CD4-positive, CD25-positive, alpha-beta regulatory T cell (primary cell): Measurements from ENCODE around the gene SOX6. TPM values are rescaled to one million over a fixed set of nuclear protein-coding genes. Genes with fewer than 3 reads are reported as not detected.

ENCODE experiments used
- ATAC-seq, 2 donors: fragments of 150-1000 bp; cut with Tn5 transposase; one replicate each; pipeline ENCODE4 v1.10.0; 2021; ENCODE audit warnings: low read depth in 2 of 2, moderate number of reproducible peaks in 2 of 2, moderate library complexity in 1 of 2
- DNase-seq, 3 donors: peaks; one replicate each; pipeline versions ENCODE4 v3.0.0 to v3.0.0-alpha.2; 2012 to 2022; ENCODE audit warnings: mixed read lengths in 1 of 3
- H3K27ac ChIP-seq: one replicate; pipeline ENCODE4 v1.7.0; 2013; ENCODE audit warnings: mild to moderate bottlenecking, low read length; ENCODE audit not compliant: insufficient read depth, poor library complexity, severe bottlenecking
- H3K27me3 ChIP-seq: one replicate; pipeline ENCODE4 v1.7.0; 2013; ENCODE audit warnings: low read length; ENCODE audit not compliant: control insufficient read depth, insufficient read depth
- H3K36me3 ChIP-seq: one replicate; pipeline ENCODE4 v1.7.0; 2013; ENCODE audit warnings: mild to moderate bottlenecking, low read length, moderate library complexity; ENCODE audit not compliant: control insufficient read depth, insufficient read depth
- H3K4me1 ChIP-seq: 2 replicates; pipeline ENCODE4 v1.7.0; 2013; ENCODE audit warnings: mild to moderate bottlenecking, low read length; ENCODE audit not compliant: insufficient read depth, control insufficient read depth, poor library complexity, severe bottlenecking
- H3K4me3 ChIP-seq: one replicate; pipeline ENCODE4 v1.7.0; 2013; ENCODE audit warnings: low read depth, mild to moderate bottlenecking, low read length, moderate library complexity
- H3K9me3 ChIP-seq, 2 experiments: 1 replicate in 1 of 2; 2 replicates in 1 of 2; pipeline ENCODE4 v1.7.0; 2013; ENCODE audit warnings: low read length in 2 of 2, mild to moderate bottlenecking in 1 of 2, moderate library complexity in 1 of 2; ENCODE audit not compliant: control insufficient read depth in 2 of 2
- H3K27ac Mint-ChIP-seq, 3 donors: one replicate each; pipeline ENCODE4 v1.8.0; 2020 to 2022; ENCODE audit warnings: mild to moderate bottlenecking in 3 of 3, mixed read lengths in 3 of 3, moderate library complexity in 2 of 3
- H3K27me3 Mint-ChIP-seq: one replicate; pipeline ENCODE4 v1.8.0; 2022; ENCODE audit warnings: mild to moderate bottlenecking, mixed read lengths
- H3K36me3 Mint-ChIP-seq: one replicate; pipeline ENCODE4 v1.8.0; 2020; ENCODE audit warnings: mixed read lengths
- H3K4me1 Mint-ChIP-seq, 4 donors: one replicate each; pipeline ENCODE4 v1.8.0; 2020 to 2022; ENCODE audit warnings: mixed read lengths in 4 of 4, mild to moderate bottlenecking in 1 of 4
- H3K4me3 Mint-ChIP-seq, 4 donors: one replicate each; pipeline ENCODE4 v1.8.0; 2020 to 2022; ENCODE audit warnings: mild to moderate bottlenecking in 4 of 4, mixed read lengths in 4 of 4, moderate library complexity in 3 of 4
- H3K9me3 Mint-ChIP-seq, 7 donors: one replicate each; pipeline ENCODE4 v1.8.0; 2020 to 2022; ENCODE audit warnings: mixed read lengths in 7 of 7, mild to moderate bottlenecking in 3 of 7, moderate library complexity in 2 of 7
- polyA plus RNA-seq, 4 donors: library from polyadenylated mRNA; unstranded; fragments of 300-500 nt; fragmentation: Illumina TruSeq; gene quantifications; one replicate each; pipeline ENCODE4 v1.2.3, GENCODE V29; 2021
- total RNA-seq: library from RNA; stranded (reverse); gene quantifications from one replicate; pipeline ENCODE4 v1.2.3, GENCODE V29; 2022

Gene SOX6
- total and polyA plus RNA-seq, 5 donors from 2014 or later, result 0.05 TPM; not detected in 4

GRCh38 chr11:15993345-15993744, 363.0 kb downstream of the SOX6 start:
- H3K4me3 Mint-ChIP-seq, result no peak overlapping the region
- Histone ChIP-seq H3K27me3 (no peaks in the 10 kb centered on the region), H3K9me3 (no peaks in the 10 kb centered on the region), H3K4me1 (no peaks in the 10 kb centered on the region), H3K27ac (no peak overlapping the region), H3K4me3 (no peak overlapping the region), H3K36me3 (no peaks in the 10 kb centered on the region)
- peaks cover 4% of the 10 kb centered on the region for H3K27me3 Mint-ChIP-seq
- peaks cover 0 to 6% (median 0%) of the 10 kb centered on the region in 7 donors for H3K9me3 Mint-ChIP-seq
- no peaks in the 10 kb centered on the region for H3K4me1 Mint-ChIP-seq
- no peak for ATAC-seq
- DNase-seq, result no peak
- H3K27ac Mint-ChIP-seq, result no peak overlapping the region
- no peaks in the 10 kb centered on the region for H3K36me3 Mint-ChIP-seq

- no peak overlapping the region for H3K4me3 Mint-ChIP-seq
- H3K36me3 ChIP-seq, result no peaks in the 10 kb centered on the region
- H3K4me1 Mint-ChIP-seq, result no peaks in the 10 kb centered on the region
- no peaks in the 10 kb centered on the region for H3K27me3 ChIP-seq
- peaks cover 0 to 5% (median 0%) of the 10 kb centered on the region in 7 donors for H3K9me3 Mint-ChIP-seq
- no peaks in the 10 kb centered on the region for H3K4me1 ChIP-seq
- H3K36me3 Mint-ChIP-seq, result no peaks in the 10 kb centered on the region
- no peaks in the 10 kb centered on the region for H3K9me3 ChIP-seq
- DNase-seq, result no peak
- H3K27me3 Mint-ChIP-seq, result peaks cover 4% of the 10 kb centered on the region
- no peak overlapping the region for H3K27ac Mint-ChIP-seq
- no peak overlapping the region for H3K4me3 ChIP-seq
- no peak for ATAC-seq
- H3K27ac ChIP-seq, result no peak overlapping the region
Measured at GRCh38 chr11:15991215-15991614, 365.1 kb downstream of the SOX6 start.

GRCh38 chr11:15989685-15990084, 366.7 kb downstream of the SOX6 start:
- Mint-ChIP-seq H3K27me3 (peaks cover 4% of the 10 kb centered on the region), H3K4me1 (no peaks in the 10 kb centered on the region), H3K36me3 (no peaks in the 10 kb centered on the region), H3K4me3 (no peak overlapping the region), H3K27ac (no peak overlapping the region), H3K9me3 (peaks cover 0 to 4% (median 0%) of the 10 kb centered on the region in 7 donors)
- H3K27me3 ChIP-seq, result no peaks in the 10 kb centered on the region
- ATAC-seq, result no peak
- H3K4me1 ChIP-seq, result no peaks in the 10 kb centered on the region
- H3K9me3 ChIP-seq, result no peaks in the 10 kb centered on the region
- H3K36me3 ChIP-seq, result no peaks in the 10 kb centered on the region
- no peak for DNase-seq
- H3K4me3 ChIP-seq, result no peak overlapping the region
- H3K27ac ChIP-seq, result no peak overlapping the region

DNA sequence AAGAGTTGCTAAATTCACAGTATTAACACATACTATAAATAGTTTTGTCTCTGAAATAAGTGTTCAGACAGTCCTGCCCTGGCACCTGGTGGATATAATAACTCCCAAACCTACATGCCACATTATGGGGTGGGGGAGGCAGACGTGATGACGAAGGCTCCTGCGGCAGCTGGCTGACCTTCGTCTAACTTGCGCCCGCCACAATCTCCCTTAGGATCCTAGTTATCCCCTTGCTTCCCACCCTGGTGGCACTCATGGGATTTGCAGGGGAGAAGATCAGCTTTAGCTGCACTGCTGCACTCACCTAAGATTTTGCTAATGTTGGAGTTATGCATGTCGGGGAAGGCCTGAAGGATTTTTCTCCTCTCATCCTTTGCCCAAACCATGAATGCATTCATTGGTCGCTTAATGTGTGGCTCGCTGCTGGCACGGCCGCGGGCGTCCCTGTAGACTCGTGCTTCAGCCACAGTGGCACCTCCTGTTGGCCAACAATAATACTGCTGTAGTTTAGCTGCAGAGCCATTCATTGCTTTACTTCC, 367.6 kb downstream of the SOX6 start:
- Mint-ChIP-seq H3K36me3 (no peaks in the 10 kb centered on the region), H3K4me1 (no peaks in the 10 kb centered on the region), H3K27ac (no peak overlapping the region), H3K4me3 (no peak overlapping the region), H3K27me3 (no peaks in the 10 kb centered on the region), H3K9me3 (peaks cover 0 to 2% (median 0%) of the 10 kb centered on the region in 7 donors)
- DNase-seq (no peak), ATAC-seq (no peak)
- no peaks in the 10 kb centered on the region for H3K36me3 ChIP-seq
- H3K4me1 ChIP-seq, result no peaks in the 10 kb centered on the region
- no peak overlapping the region for H3K27ac ChIP-seq
- H3K9me3 ChIP-seq, result no peaks in the 10 kb centered on the region
- no peak overlapping the region for H3K4me3 ChIP-seq
- H3K27me3 ChIP-seq, result no peaks in the 10 kb centered on the region

DNA sequence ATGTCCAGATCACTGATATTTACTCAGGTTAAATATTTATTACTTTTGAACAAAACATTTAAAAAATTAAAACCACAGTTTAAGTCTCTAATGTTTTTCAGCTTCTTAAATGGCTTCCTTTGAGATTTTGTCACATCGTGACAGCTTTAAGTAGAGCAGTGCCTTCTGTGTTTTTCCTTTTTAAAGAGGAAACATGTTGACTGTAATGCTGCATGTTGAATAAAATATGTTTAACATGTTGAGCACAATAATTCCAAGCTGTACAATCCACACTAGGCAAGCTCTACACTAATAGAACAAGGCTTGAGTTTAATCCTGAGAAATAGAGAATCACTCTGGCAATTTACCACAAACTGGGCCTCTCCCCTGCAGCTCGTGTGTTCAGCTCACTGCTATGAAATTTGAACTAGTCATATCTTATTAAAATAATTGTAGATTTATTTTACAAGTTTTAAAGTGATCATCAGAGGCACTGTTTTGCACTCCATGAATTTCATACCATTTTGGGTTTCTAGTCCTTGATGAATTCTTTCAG, 368.3 kb downstream of the SOX6 start:
- H3K27ac Mint-ChIP-seq, result no peak overlapping the region
- H3K9me3 Mint-ChIP-seq, result peaks cover 0 to 2% (median 0%) of the 10 kb centered on the region in 7 donors
- Histone ChIP-seq H3K27me3 (no peaks in the 10 kb centered on the region), H3K9me3 (no peaks in the 10 kb centered on the region), H3K4me1 (no peaks in the 10 kb centered on the region), H3K4me3 (no peak overlapping the region), H3K36me3 (no peaks in the 10 kb centered on the region), H3K27ac (no peak overlapping the region)
- no peak overlapping the region for H3K4me3 Mint-ChIP-seq
- DNase-seq (no peak), ATAC-seq (no peak)
- H3K36me3 Mint-ChIP-seq, result no peaks in the 10 kb centered on the region
- H3K27me3 Mint-ChIP-seq, result no peaks in the 10 kb centered on the region
- H3K4me1 Mint-ChIP-seq, result no peaks in the 10 kb centered on the region

GRCh38 chr11:15987046-15987445, 369.3 kb downstream of the SOX6 start:
- no peaks in the 10 kb centered on the region for H3K36me3 Mint-ChIP-seq
- H3K4me1 Mint-ChIP-seq, result no peaks in the 10 kb centered on the region
- H3K4me1 ChIP-seq, result no peaks in the 10 kb centered on the region
- DNase-seq (no peak), ATAC-seq (no peak)
- no peaks in the 10 kb centered on the region for H3K9me3 ChIP-seq
- no peaks in the 10 kb centered on the region for H3K27me3 ChIP-seq
- no peaks in the 10 kb centered on the region for H3K27me3 Mint-ChIP-seq
- H3K4me3 ChIP-seq, result no peak overlapping the region
- no peak overlapping the region for H3K27ac ChIP-seq
- H3K27ac Mint-ChIP-seq, result no peak overlapping the region
- H3K9me3 Mint-ChIP-seq, result peaks cover 0 to 1% (median 0%) of the 10 kb centered on the region in 7 donors
- H3K4me3 Mint-ChIP-seq, result no peak overlapping the region
- no peaks in the 10 kb centered on the region for H3K36me3 ChIP-seq

- no peak overlapping the region for H3K4me3 Mint-ChIP-seq
- ATAC-seq (no peak), DNase-seq (no peak)
- H3K36me3 ChIP-seq, result no peaks in the 10 kb centered on the region
- no peaks in the 10 kb centered on the region for H3K9me3 ChIP-seq
- H3K4me1 ChIP-seq, result no peaks in the 10 kb centered on the region
- H3K27me3 ChIP-seq, result no peaks in the 10 kb centered on the region
- no peak overlapping the region for H3K27ac Mint-ChIP-seq
- no peaks in the 10 kb centered on the region for H3K27me3 Mint-ChIP-seq
- no peaks in the 10 kb centered on the region for H3K36me3 Mint-ChIP-seq
- no peak overlapping the region for H3K4me3 ChIP-seq
- H3K4me1 Mint-ChIP-seq, result no peaks in the 10 kb centered on the region
- H3K9me3 Mint-ChIP-seq, result peaks cover 0 to 1% (median 0%) of the 10 kb centered on the region in 7 donors
- H3K27ac ChIP-seq, result no peak overlapping the region
Measured at GRCh38 chr11:15985860-15986139, 370.5 kb downstream of the SOX6 start.

DNA sequence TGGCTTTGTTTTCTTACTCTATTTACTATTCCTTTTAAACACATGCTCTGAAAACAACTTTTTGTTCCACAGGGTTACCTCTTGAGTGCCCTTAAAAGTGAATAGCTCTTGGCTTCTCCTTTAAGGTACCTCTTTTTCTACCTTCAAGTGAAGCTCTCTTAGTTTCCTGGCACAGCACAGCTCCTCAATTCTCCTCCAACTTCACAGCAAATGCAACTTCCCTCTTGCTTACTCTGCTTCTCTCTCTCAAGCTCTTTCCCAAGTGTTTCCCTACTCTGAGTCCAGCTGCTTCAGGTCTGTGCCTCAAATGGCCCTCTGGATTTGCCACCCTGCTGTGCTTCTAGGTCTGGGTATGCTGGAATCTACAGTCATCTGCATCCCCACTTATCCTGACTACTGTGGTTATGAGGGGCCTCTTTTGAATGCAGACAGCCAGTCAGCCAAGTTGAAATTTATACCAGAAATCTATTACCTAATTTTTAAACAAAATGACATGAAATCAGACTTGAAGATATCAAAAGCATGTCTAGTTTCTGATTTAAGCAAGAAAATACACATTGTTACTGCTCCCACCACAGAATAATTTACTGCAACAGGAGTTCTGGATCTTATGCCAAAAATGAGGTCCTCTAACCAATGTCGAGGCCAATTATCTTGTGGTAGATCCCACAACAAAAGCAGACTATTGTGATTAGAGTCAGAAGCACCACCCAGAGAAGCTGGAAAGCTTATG, 371.1 kb downstream of the SOX6 start:
- Mint-ChIP-seq H3K27ac (no peak overlapping the region), H3K27me3 (no peaks in the 10 kb centered on the region), H3K4me3 (no peak overlapping the region), H3K9me3 (peaks cover 0 to 1% (median 0%) of the 10 kb centered on the region in 7 donors), H3K36me3 (no peaks in the 10 kb centered on the region), H3K4me1 (no peaks in the 10 kb centered on the region)
- ATAC-seq (no peak), DNase-seq (no peak)
- Histone ChIP-seq H3K4me1 (no peaks in the 10 kb centered on the region), H3K36me3 (no peaks in the 10 kb centered on the region), H3K9me3 (no peaks in the 10 kb centered on the region), H3K4me3 (no peak overlapping the region), H3K27me3 (no peaks in the 10 kb centered on the region), H3K27ac (no peak overlapping the region)
